Natural killer cell (primary cell): ENCODE measurements around the gene ABCC10. TPM values are rescaled to one million over a fixed set of nuclear protein-coding genes. Genes with fewer than 3 reads are reported as not detected.
"Not testable (repeated sequence)": the region's sequence is repeated elsewhere in the genome, so short reads cannot be mapped to it uniquely, and the experiment has no call there.

Experiments used
- ATAC-seq, 3 donors: fragments of 150-1000 bp in 2 of 3; fragments of 200-7000 bp in 1 of 3; cut with Tn5 transposase; 1 replicate in 1 of 3; 2 replicates in 2 of 3; pipeline ENCODE4 v1.10.0; 2021; ENCODE audit warnings: mild to moderate bottlenecking in 2 of 3, moderate library complexity in 2 of 3
- DNase-seq, 2 donors: peaks; one replicate each; pipeline versions ENCODE4 v3.0.0 to v3.0.0-alpha.2; 2013 to 2021; ENCODE audit warnings: mixed read lengths in 1 of 2
- H3K27ac ChIP-seq: one replicate; pipeline ENCODE4 v1.5.1; 2013; ENCODE audit warnings: mild to moderate bottlenecking, low read length
- H3K27me3 ChIP-seq: one replicate; pipeline ENCODE4 v1.6.1; 2013; ENCODE audit warnings: low read length; ENCODE audit not compliant: control insufficient read depth, insufficient read depth
- H3K36me3 ChIP-seq: one replicate; pipeline ENCODE4 v1.6.1; 2013; ENCODE audit warnings: low read length; ENCODE audit not compliant: control insufficient read depth, insufficient read depth
- H3K4me1 ChIP-seq: one replicate; pipeline ENCODE4 v1.6.1; 2013; ENCODE audit warnings: low read length; ENCODE audit not compliant: control insufficient read depth, insufficient read depth
- H3K4me3 ChIP-seq: one replicate; pipeline ENCODE4 v1.5.1; 2013; ENCODE audit warnings: low read length
- H3K9me3 ChIP-seq: one replicate; pipeline ENCODE4 v1.6.1; 2013; ENCODE audit warnings: low read length; ENCODE audit not compliant: control insufficient read depth, insufficient read depth
- H3K27ac Mint-ChIP-seq, 2 donors: one replicate each; pipeline ENCODE4 v1.8.0; 2022; ENCODE audit warnings: mild to moderate bottlenecking in 2 of 2, mixed read lengths in 2 of 2, moderate library complexity in 1 of 2
- H3K27me3 Mint-ChIP-seq, 2 donors: one replicate each; pipeline ENCODE4 v1.8.0; 2022; ENCODE audit warnings: low read depth in 2 of 2, mixed read lengths in 2 of 2
- H3K36me3 Mint-ChIP-seq: one replicate; pipeline ENCODE4 v1.8.0; 2022; ENCODE audit warnings: mixed read lengths
- H3K4me1 Mint-ChIP-seq, 2 donors: one replicate each; pipeline ENCODE4 v1.8.0; 2022; ENCODE audit warnings: mixed read lengths in 2 of 2
- H3K4me3 Mint-ChIP-seq: one replicate; pipeline ENCODE4 v1.8.0; 2022; ENCODE audit warnings: mild to moderate bottlenecking, moderate library complexity, mixed read lengths
- H3K9me3 Mint-ChIP-seq, 2 donors: one replicate each; pipeline ENCODE4 v1.8.0; 2022; ENCODE audit warnings: mixed read lengths in 2 of 2
- CTCF ChIP-seq: fragments of 200-600 bp; IDR thresholded peaks from one replicate; pipeline ENCODE4 v1.8.0; 2022; ENCODE audit warnings: antibody characterized with exemption
- WGBS: methylation state at CpG from one replicate; pipeline ENCODE4 v1.1.7; 2013; ENCODE audit warnings: missing lambda C conversion rate; ENCODE audit not compliant: insufficient coverage; 5-methylcytosine and 5-hydroxymethylcytosine counted together
- intact Hi-C: fragments of 100-400 bp; cut with micrococcal nuclease; formaldehyde crosslinking; loops from one replicate; pipeline ENCODE4 v1.14.2; 2022
- total RNA-seq, 4 donors: library from RNA; stranded (reverse); fragments of 120-200 nt in 1 of 4; gene quantifications; one replicate each; pipeline versions ENCODE4 v1.2.3 to v1.2.4, GENCODE V29; 2013 to 2022

Gene ABCC10
- total RNA-seq, 3 donors from 2014 or later (not counting 1 experiment from before 2014, with no cell fraction given), result 74.6 to 90.5 (median 81.9) TPM

- Histone ChIP-seq H3K36me3 (no peaks in the 10 kb centered on the region), H3K27ac (peak overlapping the region; percentile 94), H3K4me1 (peaks cover 46% of the 10 kb centered on the region), H3K9me3 (no peaks in the 10 kb centered on the region), H3K27me3 (peaks cover 2% of the 10 kb centered on the region), H3K4me3 (peak overlapping the region; percentile 12)
- ATAC-seq, result peak in 2 of 3 donors; percentile 17 to 27
- peak overlapping the region; percentile 76 for H3K4me3 Mint-ChIP-seq
- DNase-seq, result peak in 1 of 2 donors; percentile 32
- no peaks in the 10 kb centered on the region for H3K36me3 Mint-ChIP-seq
- intact Hi-C loops, result loop anchor here (1.0 to 5.0 kb wide), 2 partner anchors 14 to 611 kb away; partner anchors contain the start of gene ZNF318
- H3K9me3 Mint-ChIP-seq, result no peaks in the 10 kb centered on the region
- H3K4me1 Mint-ChIP-seq, result peaks cover 68 to 69% of the 10 kb centered on the region in 2 donors
- no peak for TF ChIP-seq CTCF
- WGBS, result 86% methylated on average over 4 of the region's 6 CpGs
- H3K27me3 Mint-ChIP-seq, result no peaks in the 10 kb centered on the region
- H3K27ac Mint-ChIP-seq, result peak overlapping the region; percentile 85 to 94
Observed at GRCh38 chr6:43383021-43383667, 44.2 kb upstream of the ABCC10 start.

GRCh38 chr6:43386492-43386891 is 40.8 kb upstream of the ABCC10 start:
- TF ChIP-seq CTCF, result peak; percentile 69
- no CpG with 5 or more reads among the region's 1 CpG for WGBS
- Mint-ChIP-seq H3K27ac (peak overlapping the region; percentile 62 to 68), H3K4me3 (peak overlapping the region; percentile 57), H3K9me3 (no peaks in the 10 kb centered on the region), H3K27me3 (peaks cover 16 to 26% of the 10 kb centered on the region in 2 donors), H3K4me1 (peaks cover 67 to 76% of the 10 kb centered on the region in 2 donors), H3K36me3 (no peaks in the 10 kb centered on the region)
- ATAC-seq (no peak), DNase-seq (peak in 1 of 2 donors; percentile 59)
- Histone ChIP-seq H3K9me3 (no peaks in the 10 kb centered on the region), H3K4me1 (peaks cover 50% of the 10 kb centered on the region), H3K4me3 (no peak overlapping the region), H3K27ac (no peak overlapping the region), H3K36me3 (no peaks in the 10 kb centered on the region), H3K27me3 (peaks cover 12% of the 10 kb centered on the region)
- intact Hi-C loops, result no loop called here

- WGBS, result 89% methylated on average over 5 of the region's 6 CpGs
- Mint-ChIP-seq H3K27ac (no peak overlapping the region), H3K36me3 (no peaks in the 10 kb centered on the region), H3K4me1 (peaks cover 66 to 67% of the 10 kb centered on the region in 2 donors), H3K27me3 (peaks cover 47 to 60% of the 10 kb centered on the region in 2 donors), H3K9me3 (no peaks in the 10 kb centered on the region), H3K4me3 (no peak overlapping the region)
- Histone ChIP-seq H3K4me1 (peaks cover 40% of the 10 kb centered on the region), H3K4me3 (no peak overlapping the region), H3K27me3 (peaks cover 34% of the 10 kb centered on the region), H3K36me3 (no peaks in the 10 kb centered on the region), H3K27ac (no peak overlapping the region), H3K9me3 (no peaks in the 10 kb centered on the region)
- no peak for DNase-seq
- no peak for ATAC-seq
- intact Hi-C loops, result loop anchor here (5.0 kb wide), 1 partner anchor 37 kb away; the partner anchor contains the start of gene ABCC10
- no peak for TF ChIP-seq CTCF
Observed at GRCh38 chr6:43389730-43390295, 37.5 kb upstream of the ABCC10 start.

- H3K27ac ChIP-seq, DNase-seq, H3K36me3 Mint-ChIP-seq, H3K9me3 Mint-ChIP-seq, H3K9me3 ChIP-seq, H3K4me3 ChIP-seq, H3K36me3 ChIP-seq: not testable (repeated sequence)
- peaks cover 37% of the 10 kb centered on the region for H3K4me1 ChIP-seq
- peak in 2 of 3 donors; percentile 30 to 39 for ATAC-seq
- peak overlapping the region; percentile 80 for H3K4me3 Mint-ChIP-seq
- peak overlapping the region; percentile 58 to 59 for H3K27ac Mint-ChIP-seq
- peaks cover 55 to 56% of the 10 kb centered on the region in 2 donors for H3K4me1 Mint-ChIP-seq
- 61% methylated on average over 9 of the region's 10 CpGs for WGBS
- H3K27me3 ChIP-seq, result peaks cover 34% of the 10 kb centered on the region
- H3K27me3 Mint-ChIP-seq, result peaks cover 54 to 66% of the 10 kb centered on the region in 2 donors
- intact Hi-C loops, result loop anchor here (5.0 kb wide), 1 partner anchor 36 kb away; the partner anchor contains the start of gene ABCC10
Observed at GRCh38 chr6:43390753-43391439, 36.4 kb upstream of the ABCC10 start.
